Neural progenitor cell (in vitro differentiated cells): ENCODE results near the gene AMBRA1.

ENCODE experiments used
- EZH2phosphoT487 ChIP-seq: fragments of 200-600 bp; sonication (generic); IDR thresholded peaks from 2 replicates; pipeline ENCODE4 v1.6.1; 2017; ENCODE audit warnings: antibody characterized with exemption
- TF ChIP-seq, protein P1 (sequence below): fragments of 200-600 bp; sonication (generic); IDR thresholded peaks from 2 replicates; pipeline ENCODE4 v1.5.1; 2017; ENCODE audit warnings: antibody characterized with exemption, mild to moderate bottlenecking

- TF ChIP-seq, protein P1, sequence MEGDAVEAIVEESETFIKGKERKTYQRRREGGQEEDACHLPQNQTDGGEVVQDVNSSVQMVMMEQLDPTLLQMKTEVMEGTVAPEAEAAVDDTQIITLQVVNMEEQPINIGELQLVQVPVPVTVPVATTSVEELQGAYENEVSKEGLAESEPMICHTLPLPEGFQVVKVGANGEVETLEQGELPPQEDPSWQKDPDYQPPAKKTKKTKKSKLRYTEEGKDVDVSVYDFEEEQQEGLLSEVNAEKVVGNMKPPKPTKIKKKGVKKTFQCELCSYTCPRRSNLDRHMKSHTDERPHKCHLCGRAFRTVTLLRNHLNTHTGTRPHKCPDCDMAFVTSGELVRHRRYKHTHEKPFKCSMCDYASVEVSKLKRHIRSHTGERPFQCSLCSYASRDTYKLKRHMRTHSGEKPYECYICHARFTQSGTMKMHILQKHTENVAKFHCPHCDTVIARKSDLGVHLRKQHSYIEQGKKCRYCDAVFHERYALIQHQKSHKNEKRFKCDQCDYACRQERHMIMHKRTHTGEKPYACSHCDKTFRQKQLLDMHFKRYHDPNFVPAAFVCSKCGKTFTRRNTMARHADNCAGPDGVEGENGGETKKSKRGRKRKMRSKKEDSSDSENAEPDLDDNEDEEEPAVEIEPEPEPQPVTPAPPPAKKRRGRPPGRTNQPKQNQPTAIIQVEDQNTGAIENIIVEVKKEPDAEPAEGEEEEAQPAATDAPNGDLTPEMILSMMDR: no peak
- TF ChIP-seq EZH2phosphoT487: no peak
Observed at GRCh38 chr11:46535688-46536087, 58.1 kb downstream of the AMBRA1 start.
